ENCODE data around the gene MSRB3. TPM values are rescaled to one million over a fixed set of nuclear protein-coding genes. Genes with fewer than 3 reads are reported as not detected.

Gene MSRB3
- total and polyA plus RNA-seq, 9 donors, result 14.9 to 58.8 (median 27.1) TPM

DNA sequence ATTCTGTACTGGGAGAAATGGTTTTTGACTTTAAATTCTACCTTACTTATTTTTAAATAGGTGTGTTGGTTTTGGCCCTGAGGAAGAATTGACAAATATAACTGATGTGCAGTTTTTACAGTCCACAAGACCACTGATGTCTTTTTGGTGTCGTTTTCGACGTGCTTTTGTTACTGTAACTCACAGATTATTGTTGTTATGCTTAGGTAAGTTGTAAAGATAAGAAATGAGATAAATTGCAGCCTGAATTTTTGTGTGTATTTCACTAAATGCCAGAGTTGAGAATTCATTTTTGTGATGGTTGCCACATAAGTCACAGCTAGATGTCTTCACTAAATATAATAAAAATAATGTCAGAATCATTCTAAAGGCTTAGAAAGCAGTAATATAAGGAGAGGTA is 39.9 kb upstream of the MSRB3 start:
- intact Hi-C loops (cut with DNase I), result no loop called here
- Histone ChIP-seq H3K4me3 (no peak overlapping the region), H3K36me3 (no peaks in the 10 kb centered on the region), H3K4me1 (ENCODE audit: insufficient read depth) (no peaks in the 10 kb centered on the region), H3K27me3 (no peaks in the 10 kb centered on the region), H3K27ac (no peak overlapping the region), H3K9me3 (no peaks in the 10 kb centered on the region)
- WGBS, 3 donors, result 88 to 92% (median 89%) methylated on average over 3 of the region's 3 CpGs
- TF ChIP-seq POLR2A (IDR thresholded peaks at IDR 0.05), result no peak
- TF ChIP-seq, protein P1, sequence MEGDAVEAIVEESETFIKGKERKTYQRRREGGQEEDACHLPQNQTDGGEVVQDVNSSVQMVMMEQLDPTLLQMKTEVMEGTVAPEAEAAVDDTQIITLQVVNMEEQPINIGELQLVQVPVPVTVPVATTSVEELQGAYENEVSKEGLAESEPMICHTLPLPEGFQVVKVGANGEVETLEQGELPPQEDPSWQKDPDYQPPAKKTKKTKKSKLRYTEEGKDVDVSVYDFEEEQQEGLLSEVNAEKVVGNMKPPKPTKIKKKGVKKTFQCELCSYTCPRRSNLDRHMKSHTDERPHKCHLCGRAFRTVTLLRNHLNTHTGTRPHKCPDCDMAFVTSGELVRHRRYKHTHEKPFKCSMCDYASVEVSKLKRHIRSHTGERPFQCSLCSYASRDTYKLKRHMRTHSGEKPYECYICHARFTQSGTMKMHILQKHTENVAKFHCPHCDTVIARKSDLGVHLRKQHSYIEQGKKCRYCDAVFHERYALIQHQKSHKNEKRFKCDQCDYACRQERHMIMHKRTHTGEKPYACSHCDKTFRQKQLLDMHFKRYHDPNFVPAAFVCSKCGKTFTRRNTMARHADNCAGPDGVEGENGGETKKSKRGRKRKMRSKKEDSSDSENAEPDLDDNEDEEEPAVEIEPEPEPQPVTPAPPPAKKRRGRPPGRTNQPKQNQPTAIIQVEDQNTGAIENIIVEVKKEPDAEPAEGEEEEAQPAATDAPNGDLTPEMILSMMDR (IDR thresholded peaks at IDR 0.05), result no peak
- no peak for TF ChIP-seq EP300 (IDR thresholded peaks at IDR 0.05)
- no peak for DNase-seq

DNA sequence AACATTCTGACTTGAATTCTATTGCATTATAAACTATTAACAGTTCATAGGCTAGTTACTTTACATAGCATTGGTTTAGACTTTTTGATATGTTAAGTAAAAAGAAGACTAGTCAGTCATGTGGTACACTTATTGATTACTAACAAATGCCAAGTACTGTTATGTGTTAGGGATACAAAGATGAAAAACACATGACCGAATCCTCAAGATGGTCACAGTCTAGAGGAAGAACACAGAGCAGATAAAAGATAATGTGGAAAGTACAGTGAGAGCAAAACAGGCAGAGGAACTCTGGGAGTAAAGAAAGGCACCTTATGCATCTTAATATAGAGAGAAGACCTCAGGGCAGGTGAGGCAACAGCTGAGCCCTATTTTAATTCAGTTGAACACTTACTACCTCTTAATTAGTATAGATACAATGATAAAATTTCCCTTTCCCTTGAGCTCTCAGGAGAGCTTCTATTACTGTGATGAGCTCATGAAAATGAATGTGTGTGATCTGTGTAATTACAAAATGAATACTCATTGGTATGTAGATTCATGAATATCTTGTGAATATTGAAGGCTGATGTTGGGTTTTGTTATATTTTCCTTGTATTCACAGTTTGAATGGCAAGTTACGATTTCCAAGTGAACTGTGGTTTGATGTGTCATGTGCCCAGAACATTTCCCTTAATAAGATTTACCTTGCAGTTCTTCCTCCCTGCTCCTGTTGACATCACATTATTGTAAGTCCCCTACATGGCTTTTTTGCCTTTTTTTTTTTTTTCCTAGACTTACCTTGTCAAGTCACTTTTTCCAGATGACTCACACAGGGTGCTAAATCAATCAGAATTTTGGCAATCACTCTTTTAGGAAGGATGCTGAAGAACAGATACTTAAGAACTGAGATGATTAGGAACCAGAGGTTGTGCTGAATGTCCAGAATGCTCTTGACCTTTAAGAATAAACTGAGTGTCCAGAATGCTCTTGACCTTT is 29.5 kb upstream of the MSRB3 start:
- TF ChIP-seq, protein P1 (IDR thresholded peaks at IDR 0.05), result no peak
- no peak for TF ChIP-seq POLR2A (IDR thresholded peaks at IDR 0.05)
- TF ChIP-seq EP300 (IDR thresholded peaks at IDR 0.05), result no peak
- H3K36me3 ChIP-seq, result no peaks in the 10 kb centered on the region
- H3K4me1 ChIP-seq (ENCODE audit: insufficient read depth), result no peaks in the 10 kb centered on the region
- no peak overlapping the region for H3K4me3 ChIP-seq
- no peaks in the 10 kb centered on the region for H3K27me3 ChIP-seq
- H3K27ac ChIP-seq, result no peak overlapping the region
- WGBS, 3 donors, result 90 to 95% (median 95%) methylated on average over 2 of the region's 2 CpGs
- intact Hi-C loops (cut with DNase I), result no loop called here
- H3K9me3 ChIP-seq, result no peaks in the 10 kb centered on the region
- no peak for DNase-seq

- Histone ChIP-seq H3K4me1 (ENCODE audit: insufficient read depth) (no peaks in the 10 kb centered on the region), H3K27ac (no peak overlapping the region), H3K4me3 (no peak overlapping the region), H3K36me3 (no peaks in the 10 kb centered on the region), H3K9me3 (no peaks in the 10 kb centered on the region), H3K27me3 (no peaks in the 10 kb centered on the region)
- DNase-seq, result no peak
- TF ChIP-seq, protein P1 (IDR thresholded peaks at IDR 0.05), result no peak
- TF ChIP-seq EP300 (IDR thresholded peaks at IDR 0.05), result no peak
- no peak for TF ChIP-seq POLR2A (IDR thresholded peaks at IDR 0.05)
- WGBS, 3 donors, result 57 to 70% (median 67%) methylated on average over 1 of the region's 1 CpG
- intact Hi-C loops (cut with DNase I), result no loop called here
Measured at GRCh38 chr12:65252515-65252914, 26.0 kb upstream of the MSRB3 start.

- H3K27me3 ChIP-seq, result no peaks in the 10 kb centered on the region
- intact Hi-C loops (cut with DNase I), result no loop called here
- no peak for DNase-seq
- TF ChIP-seq POLR2A (IDR thresholded peaks at IDR 0.05), result no peak
- TF ChIP-seq, protein P1 (IDR thresholded peaks at IDR 0.05), result no peak
- H3K4me3 ChIP-seq, result no peak overlapping the region
- no peak overlapping the region for H3K27ac ChIP-seq
- no peaks in the 10 kb centered on the region for H3K9me3 ChIP-seq
- H3K4me1 ChIP-seq (ENCODE audit: insufficient read depth), result no peaks in the 10 kb centered on the region
- no peaks in the 10 kb centered on the region for H3K36me3 ChIP-seq
Measured at GRCh38 chr12:65257986-65258385, 20.5 kb upstream of the MSRB3 start.

All from ovary (tissue), 9 donors.